HCT116 (cell line): ENCODE data around the gene HHLA2.

Experiments
- CTCF ChIP-seq, 3 experiments: fragments of 200-600 bp in 1 of 3; sonication (generic) in 1 of 3; IDR thresholded peaks in 2 of 3; conservative IDR thresholded peaks in 1 of 3; 2 replicates each; pipeline ENCODE4 v1.5.1; 2012 to 2017; ENCODE audit warnings: low read depth in 2 of 3, low read length in 2 of 3, antibody characterized with exemption in 1 of 3, borderline replicate concordance in 1 of 3, control low read depth in 1 of 3, mild to moderate bottlenecking in 1 of 3, mixed read lengths in 1 of 3, mixed run types in 1 of 3, moderate library complexity in 1 of 3; ENCODE audit not compliant: insufficient read depth in 1 of 3
- EZH2 ChIP-seq: fragments of 200-600 bp; sonication (generic); IDR thresholded peaks from 2 replicates; pipeline ENCODE4 v1.6.1; 2017; ENCODE audit warnings: antibody characterized with exemption, mixed run types
- JUND ChIP-seq: IDR thresholded peaks from 2 replicates; pipeline ENCODE4 v1.6.1; 2012
- POLR2A ChIP-seq: IDR thresholded peaks from 2 replicates; pipeline ENCODE4 v1.7.0; 2011; ENCODE audit warnings: borderline replicate concordance; ENCODE audit not compliant: insufficient read depth, insufficient read length; ENCODE audit errors: extremely low read depth

- TF ChIP-seq CTCF (IDR thresholded peaks at IDR 0.05 in 2 of 3, conservative IDR thresholded peaks at IDR 0.05 in 1 of 3; ENCODE audit: borderline replicate concordance in 1 of 3, insufficient read depth in 1 of 3, low read depth in 2 of 3, low read length in 2 of 3), result no peak
- TF ChIP-seq POLR2A, result no peak
- no peak for TF ChIP-seq EZH2
- no peak for TF ChIP-seq JUND
Observed at GRCh38 chr3:108324177-108324576, 27.8 kb downstream of the HHLA2 start.
